A204.1 (cell line): Measurements from ENCODE around the gene GATAD2A.
"Not testable (repeated sequence)": the region's sequence is repeated elsewhere in the genome, so short reads cannot be mapped to it uniquely, and the experiment has no call there.

ENCODE experiments used
- FAIRE-seq: peaks from 2 replicates; lab custom pipeline; 2012; peaks lifted over from hg19 to GRCh38; lab: Jason Lieb, UNC

GATAD2A gene

DNA sequence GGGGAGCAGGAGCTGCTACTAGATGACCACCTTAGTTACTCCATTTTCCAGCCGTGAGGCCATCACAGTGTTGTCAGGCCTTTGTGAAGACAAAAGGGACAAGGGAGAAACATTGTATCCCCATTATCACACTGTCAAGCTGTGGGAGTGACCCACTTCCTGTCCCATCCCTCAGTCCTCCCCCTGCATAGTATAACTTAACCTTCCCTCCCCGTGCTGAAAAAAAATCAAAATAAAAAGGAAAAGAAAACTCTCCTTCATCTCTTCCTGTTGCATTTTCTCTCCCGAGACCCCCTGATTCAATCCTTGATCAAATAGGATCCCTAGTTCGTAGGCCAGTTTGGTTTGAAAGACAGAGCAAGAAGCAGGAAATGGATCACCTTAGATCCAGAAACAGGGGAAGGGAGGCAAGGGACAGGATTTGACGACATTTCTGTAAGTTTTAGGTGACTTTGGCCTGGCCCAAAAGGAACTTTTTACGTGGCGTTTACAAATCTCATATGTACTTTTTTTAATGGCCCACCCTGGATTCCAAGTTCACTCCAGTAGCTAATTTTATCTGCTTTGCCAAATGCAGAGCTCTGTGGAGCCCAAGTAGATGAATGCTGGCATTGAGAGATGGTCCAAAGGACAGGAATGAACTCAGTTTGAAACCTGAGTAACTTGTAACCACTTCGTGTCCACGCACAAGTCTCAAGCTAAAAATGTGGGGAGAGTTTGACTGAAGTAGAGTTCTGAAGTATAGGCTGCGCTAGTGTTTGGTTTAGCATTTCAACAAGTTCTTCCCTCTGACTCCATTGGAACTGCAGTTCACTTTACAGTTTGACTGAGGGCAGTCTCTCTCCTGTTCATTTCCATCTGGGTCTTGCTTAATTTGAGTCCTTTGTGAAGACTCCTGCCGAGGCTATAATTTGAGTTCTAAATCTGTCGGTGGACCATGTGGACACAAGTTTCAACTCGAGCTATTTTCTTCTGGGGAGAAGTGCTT lies 16.6 kb upstream of the GATAD2A start:
- FAIRE-seq = no peak

DNA sequence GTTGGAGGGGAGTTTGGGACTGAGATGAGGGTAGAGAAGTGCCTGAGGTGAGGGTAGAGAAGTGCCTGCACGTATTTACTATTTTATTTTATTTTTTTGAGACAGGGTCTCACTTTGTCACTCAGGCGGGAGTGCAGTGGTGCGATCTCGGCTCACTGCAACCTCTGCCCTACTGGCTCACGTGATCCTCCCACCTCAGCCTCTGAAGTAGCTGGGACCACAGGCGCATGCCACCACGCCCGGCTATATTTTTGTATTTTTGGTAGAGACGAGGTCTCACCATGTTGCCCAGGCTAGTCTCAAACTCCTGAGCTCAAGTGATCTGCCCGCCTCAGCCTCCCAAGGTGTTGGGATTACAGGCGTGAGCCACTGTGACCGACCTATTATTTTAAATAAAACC lies 15.8 kb upstream of the GATAD2A start:
- not testable (repeated sequence) for FAIRE-seq

DNA sequence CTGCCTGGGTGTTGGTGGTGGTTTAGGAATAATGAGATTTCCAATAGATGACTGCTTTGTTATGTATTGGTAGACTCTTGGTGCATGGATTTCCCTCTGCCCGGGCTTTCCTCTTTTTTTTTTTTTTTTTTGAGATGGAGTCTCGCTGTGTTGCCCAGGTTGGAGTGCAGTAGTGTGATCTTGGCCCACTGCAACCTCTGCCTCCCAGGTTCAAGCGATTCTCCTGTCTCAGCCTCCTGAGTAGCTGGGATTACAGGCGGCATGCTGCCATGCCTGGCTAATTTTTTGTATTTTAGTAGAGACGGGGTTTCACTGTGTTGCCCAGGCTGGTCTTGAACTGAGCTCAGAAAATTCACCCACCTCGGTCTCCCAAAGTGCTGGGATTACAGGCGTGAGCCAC lies 11.1 kb upstream of the GATAD2A start:
- not testable (repeated sequence) for FAIRE-seq

- FAIRE-seq = no peak
These were observed 5.6 kb upstream of the GATAD2A start for GRCh38 chr19:19399733-19400433.

GRCh38 chr19:19402656-19403372 lies 2.7 kb upstream of the GATAD2A start:
- FAIRE-seq = no peak

DNA sequence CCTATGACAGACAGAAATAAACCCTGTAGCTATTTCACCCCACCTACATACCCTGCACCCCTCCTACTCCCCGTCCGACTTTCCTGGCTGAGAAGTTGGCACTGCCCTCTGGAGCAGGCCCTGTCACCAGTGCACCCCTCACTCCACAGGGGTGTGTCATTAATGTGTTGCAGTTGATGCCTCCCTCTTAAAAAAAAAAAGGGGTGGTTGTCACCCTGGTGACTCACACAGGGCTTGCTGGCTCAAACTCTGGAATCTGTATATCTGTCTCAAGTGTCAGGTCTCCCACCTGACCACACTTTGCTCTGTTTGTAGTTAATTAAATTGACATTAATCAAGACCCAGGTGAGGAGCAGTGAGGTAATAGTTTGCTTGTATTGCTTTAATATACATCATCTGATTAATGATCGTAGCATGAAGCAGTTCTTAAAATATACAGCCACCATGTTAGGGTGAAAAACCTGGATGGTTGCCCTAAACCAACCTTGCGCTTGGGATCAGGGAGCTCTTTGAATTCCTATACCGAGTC lies 2.0 kb upstream of the GATAD2A start:
- FAIRE-seq = no peak

GRCh38 chr19:19405971-19406877 lies 749 bp downstream of the GATAD2A start:
- FAIRE-seq = no peak

- FAIRE-seq = no peak
These were observed 1.6 kb downstream of the GATAD2A start for GRCh38 chr19:19406878-19407632.

DNA sequence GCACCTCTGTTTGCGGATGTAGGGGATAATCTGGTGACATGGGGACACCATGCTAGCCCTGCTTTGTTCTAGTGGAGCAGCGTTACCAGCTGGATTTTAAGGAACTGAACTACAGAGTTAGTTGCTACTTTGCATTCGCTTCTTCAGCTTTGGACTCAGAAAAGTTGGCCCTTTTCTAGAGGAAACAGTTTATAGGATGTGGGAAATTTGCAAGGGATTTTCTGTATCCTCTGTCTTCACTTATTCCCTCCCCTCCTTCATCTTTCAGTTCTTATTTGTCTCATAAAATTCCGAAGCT lies 2.1 kb downstream of the GATAD2A start:
- FAIRE-seq = no peak

- FAIRE-seq = no peak
These were observed 3.7 kb downstream of the GATAD2A start for GRCh38 chr19:19409205-19409604.

- no peak for FAIRE-seq
These were observed 4.2 kb downstream of the GATAD2A start for GRCh38 chr19:19409631-19410030.

DNA sequence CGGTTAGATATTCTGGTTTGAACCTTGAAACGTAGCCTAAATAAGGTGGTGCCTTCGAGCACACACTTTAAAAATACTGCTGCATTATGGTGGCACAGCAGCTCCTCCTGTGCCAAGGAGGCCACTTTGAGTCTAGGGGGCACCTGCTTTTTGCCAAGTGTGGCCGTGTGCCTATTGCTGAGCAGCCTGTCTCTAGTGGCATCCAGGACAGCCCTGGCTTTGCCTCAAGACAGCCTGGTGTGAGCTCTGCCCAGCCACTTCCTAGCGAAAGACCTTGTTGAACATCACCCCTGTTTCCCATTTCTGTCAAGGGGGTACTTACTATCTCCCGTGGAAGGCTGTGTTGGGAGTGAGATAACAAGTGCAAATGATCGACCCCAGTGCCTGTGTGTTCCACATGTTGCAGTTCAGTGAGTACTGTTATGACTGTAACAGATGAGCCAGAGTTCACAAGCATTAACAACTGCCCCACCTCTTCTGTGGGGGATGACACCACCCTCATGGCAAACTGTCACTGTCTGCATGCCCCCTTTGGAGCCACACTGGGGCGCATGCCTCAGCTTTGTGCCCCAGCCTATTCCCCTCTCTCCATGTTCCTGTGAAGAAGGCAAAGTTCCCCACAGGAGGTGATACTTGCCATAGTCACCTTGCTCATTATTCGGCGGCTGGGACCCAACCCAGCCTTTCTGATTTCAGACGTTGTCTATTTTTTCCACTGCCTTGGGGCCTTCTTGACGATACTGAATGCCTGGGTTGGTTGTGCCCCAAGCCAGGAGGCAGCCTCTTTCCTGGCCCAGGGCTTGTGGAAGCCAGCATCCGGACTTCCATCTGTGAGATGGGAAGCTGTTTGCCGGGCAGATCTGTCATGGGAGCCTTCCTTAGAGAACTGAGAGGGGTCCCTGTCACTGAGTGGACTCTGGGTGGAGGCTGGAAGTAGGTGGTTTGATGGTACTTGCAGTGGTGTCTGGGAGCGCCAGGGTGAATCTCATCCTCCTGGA lies 5.4 kb downstream of the GATAD2A start:
- no peak for FAIRE-seq

- no peak for FAIRE-seq
These were observed 10.8 kb downstream of the GATAD2A start for GRCh38 chr19:19416280-19416679.

DNA sequence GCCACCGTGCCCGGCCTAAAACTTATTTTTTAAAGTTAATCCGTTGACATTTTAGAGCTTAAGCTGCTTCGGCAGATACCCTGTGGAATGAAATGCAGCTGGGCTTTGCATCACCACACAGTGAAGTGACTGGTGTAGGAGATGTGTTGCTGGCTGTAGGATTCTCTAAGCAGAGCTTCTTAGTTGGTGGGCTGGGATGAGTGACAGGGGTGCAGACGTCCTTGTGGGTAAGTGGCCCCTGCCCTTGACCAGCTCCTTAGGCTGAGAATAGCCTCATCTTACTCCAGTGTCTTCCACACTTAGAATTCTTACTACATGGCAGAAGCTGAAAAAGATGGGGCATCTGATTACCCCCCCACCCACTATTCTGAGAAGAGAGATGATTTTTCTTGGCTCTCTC lies 11.6 kb downstream of the GATAD2A start:
- no peak for FAIRE-seq

- FAIRE-seq = no peak
These were observed 12.3 kb downstream of the GATAD2A start for GRCh38 chr19:19417628-19418245.

GRCh38 chr19:19418555-19419260 lies 13.2 kb downstream of the GATAD2A start:
- no peak for FAIRE-seq

GRCh38 chr19:19420570-19421298 lies 15.3 kb downstream of the GATAD2A start:
- FAIRE-seq = no peak

GRCh38 chr19:19421299-19421696 lies 15.8 kb downstream of the GATAD2A start:
- no peak for FAIRE-seq
